Right atrium auricular region (tissue), 2 donors: Measurements from ENCODE around the gene HMGB2. TPM values are rescaled to one million over a fixed set of nuclear protein-coding genes. Genes with fewer than 3 reads are reported as not detected.
A peak's percentile ranks its signal among the peaks of the same experiment; 100 is the strongest.

Experiments used
- DNase-seq: peaks from one replicate; pipeline ENCODE4 v3.0.0-alpha.2; 2019; ENCODE audit warnings: low spot score
- H3K27ac ChIP-seq, 2 donors: fragments of 200-600 bp; sonication (generic); 1 replicate in 1 of 2; 2 replicates in 1 of 2; pipeline ENCODE4 v1.5.1; 2016 to 2019
- H3K27me3 ChIP-seq, 2 donors: fragments of 200-600 bp; sonication (generic); one replicate each; pipeline versions ENCODE4 v1.5.1 to v1.6.0; 2017 to 2019
- H3K36me3 ChIP-seq: fragments of 200-600 bp; sonication (generic); one replicate; pipeline ENCODE4 v1.5.1; 2016
- H3K4me1 ChIP-seq, 2 donors: fragments of 200-600 bp; sonication (generic); one replicate each; pipeline versions ENCODE4 v1.5.1 to v1.6.0; 2017 to 2019
- H3K4me3 ChIP-seq, 2 donors: fragments of 200-600 bp; sonication (generic); 1 replicate in 1 of 2; 2 replicates in 1 of 2; pipeline ENCODE4 v1.5.1; 2017 to 2019; ENCODE audit warnings: mild to moderate bottlenecking in 1 of 2, moderate library complexity in 1 of 2
- H3K9me3 ChIP-seq, 2 donors: fragments of 200-600 bp; sonication (generic); one replicate each; pipeline ENCODE4 v1.5.1; 2019
- CTCF ChIP-seq, 2 donors: fragments of 200-600 bp; sonication (generic); IDR thresholded peaks; one replicate each; pipeline ENCODE4 v1.5.1; 2019; ENCODE audit warnings: antibody characterized with exemption in 2 of 2
- total RNA-seq, 2 donors: library from RNA; depleted of rRNA; stranded (reverse); fragments of >200 nt; gene quantifications; one replicate each; pipeline ENCODE4 v1.1.0, GENCODE V29; 2016

HMGB2 gene
- total RNA-seq, 2 donors from 2014 or later = 34.4 to 41.7 TPM

DNA sequence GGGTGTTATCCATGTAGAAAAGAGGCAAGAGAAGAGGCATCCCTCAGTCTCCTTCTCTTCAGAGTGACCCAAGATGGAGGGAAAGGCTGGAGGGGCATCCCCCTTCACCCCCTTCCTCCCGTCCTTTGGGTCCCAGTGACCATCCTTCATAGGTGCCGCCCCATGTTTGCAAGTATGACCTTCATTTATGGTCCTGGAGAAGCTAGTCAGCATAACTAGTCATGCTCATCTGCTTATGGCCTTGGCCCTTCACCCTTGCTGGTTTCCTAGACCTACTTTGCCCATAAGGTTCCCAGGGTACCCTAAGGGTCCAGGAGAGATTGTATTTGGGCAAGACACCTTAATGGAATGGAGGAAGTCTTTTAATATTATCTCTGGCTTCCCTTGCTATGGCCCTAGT, 46.7 kb downstream of the HMGB2 start:
- Histone ChIP-seq H3K9me3 (peaks cover 0 to 18% of the 10 kb centered on the region in 2 donors), H3K36me3 (no peaks in the 10 kb centered on the region), H3K27me3 (no peaks in the 10 kb centered on the region), H3K4me1 (peaks cover 0 to 6% of the 10 kb centered on the region in 2 donors), H3K27ac (no peak overlapping the region), H3K4me3 (no peak overlapping the region)
- no peak for TF ChIP-seq CTCF (IDR thresholded peaks at IDR 0.05)
- DNase-seq = no peak

DNA sequence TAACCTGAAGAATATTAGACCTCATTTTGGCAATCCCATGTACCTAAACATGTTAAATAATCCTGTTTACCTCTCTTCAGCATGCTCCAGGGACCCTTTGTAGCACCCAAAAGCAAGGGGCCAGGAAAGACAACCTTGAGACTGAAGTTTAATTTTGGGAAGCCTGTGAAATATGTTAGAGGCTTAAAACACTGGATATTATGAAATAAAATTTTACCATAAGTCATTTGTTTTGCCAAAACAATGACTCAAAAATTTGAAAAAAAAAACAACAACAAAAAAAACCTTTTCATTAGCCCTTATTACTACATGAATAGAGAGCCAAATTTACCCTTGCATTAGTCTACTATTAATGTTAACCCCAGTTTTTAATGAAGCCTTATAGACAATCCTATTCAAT, 49.7 kb downstream of the HMGB2 start:
- no peak overlapping the region for H3K4me3 ChIP-seq
- H3K4me1 ChIP-seq = peaks cover 0 to 9% of the 10 kb centered on the region in 2 donors
- peaks cover 0 to 18% of the 10 kb centered on the region in 2 donors for H3K9me3 ChIP-seq
- H3K36me3 ChIP-seq = no peaks in the 10 kb centered on the region
- no peak overlapping the region for H3K27ac ChIP-seq
- no peak for DNase-seq
- H3K27me3 ChIP-seq = no peaks in the 10 kb centered on the region
- TF ChIP-seq CTCF (IDR thresholded peaks at IDR 0.05) = no peak

- Histone ChIP-seq H3K27ac (no peak overlapping the region), H3K9me3 (peaks cover 0 to 18% of the 10 kb centered on the region in 2 donors), H3K27me3 (no peaks in the 10 kb centered on the region), H3K4me3 (no peak overlapping the region), H3K36me3 (no peaks in the 10 kb centered on the region), H3K4me1 (peaks cover 0 to 4% of the 10 kb centered on the region in 2 donors)
- TF ChIP-seq CTCF (IDR thresholded peaks at IDR 0.05) = no peak
- no peak for DNase-seq
These were observed 51.5 kb downstream of the HMGB2 start for GRCh38 chr4:173282626-173283025.

DNA sequence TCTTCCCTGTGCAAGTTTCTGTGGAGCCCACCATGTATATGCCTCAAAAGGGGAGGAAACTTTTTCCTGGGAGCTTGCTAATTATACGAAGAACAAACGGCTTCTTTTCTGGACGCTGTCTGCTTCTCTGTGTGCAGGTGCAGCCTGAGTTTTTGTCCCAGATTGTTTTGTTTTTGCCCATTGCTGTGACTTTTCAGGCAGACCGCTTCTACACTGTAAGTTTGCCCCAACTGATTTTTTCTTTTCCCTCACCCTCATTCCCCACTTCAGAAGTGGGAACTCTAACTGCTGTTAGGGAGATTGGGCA, 51.9 kb downstream of the HMGB2 start:
- no peak for TF ChIP-seq CTCF (IDR thresholded peaks at IDR 0.05)
- H3K4me1 ChIP-seq = peaks cover 0 to 4% of the 10 kb centered on the region in 2 donors
- H3K27ac ChIP-seq = no peak overlapping the region
- H3K27me3 ChIP-seq = no peaks in the 10 kb centered on the region
- H3K4me3 ChIP-seq = peak overlapping the region in 1 of 2 donors; percentile 31
- peaks cover 0 to 18% of the 10 kb centered on the region in 2 donors for H3K9me3 ChIP-seq
- H3K36me3 ChIP-seq = no peaks in the 10 kb centered on the region
- no peak for DNase-seq

- TF ChIP-seq CTCF (IDR thresholded peaks at IDR 0.05) = no peak
- Histone ChIP-seq H3K36me3 (no peaks in the 10 kb centered on the region), H3K4me3 (peak overlapping the region in 1 of 2 donors; percentile 31), H3K9me3 (peaks cover 0 to 18% of the 10 kb centered on the region in 2 donors), H3K27ac (no peak overlapping the region), H3K27me3 (no peaks in the 10 kb centered on the region), H3K4me1 (peaks cover 0 to 4% of the 10 kb centered on the region in 2 donors)
- no peak for DNase-seq
These were observed 52.5 kb downstream of the HMGB2 start for GRCh38 chr4:173281406-173282255.

Other genes with a start within 250 kb of the HMGB2 start
- 1 to 10 TPM; 5.4 to 6.5 TPM for gene GALNT7, start 165.5 kb downstream of the HMGB2 start, total RNA-seq
- gene SAP30, start 36.6 kb upstream of the HMGB2 start, total RNA-seq = 10 to 100 TPM; 25.4 to 27.3 TPM
- under 1 TPM; 0.31 to 0.44 TPM for gene SCRG1, start 64.8 kb upstream of the HMGB2 start, total RNA-seq
- gene HAND2, start 195.9 kb upstream of the HMGB2 start, total RNA-seq = 100 to 1,000 TPM in 1 of 2 donors, 10 to 100 TPM in 1; 86.3 to 108 TPM